ENCODE measurements around the gene PPP2R2C. TPM values are rescaled to one million over a fixed set of nuclear protein-coding genes. Genes with fewer than 3 reads are reported as not detected.

Gene PPP2R2C
- total and polyA plus RNA-seq, 2 of the 4 experiments (the other 2 are of a cell fraction), result 0.03 TPM; not detected in 1

- H3K4me3 ChIP-seq (ENCODE audit: insufficient read depth, low read depth, low read length), result no peak overlapping the region
- no peak overlapping the region for H3K4ac ChIP-seq (ENCODE audit: low read depth, low read length)
- H3K56ac ChIP-seq (ENCODE audit: extremely low read depth, insufficient read depth, low read length), result no peak overlapping the region
- ChIA-PET CTCF (interaction anchor here (1.2 kb wide), 1 partner anchor 35 kb away, joined by 4 read pairs; no protein-coding TSS in a partner anchor), POLR2A (ENCODE audit: unreplicated experiment) (no interaction called here)
- no peak overlapping the region for H3K4me2 ChIP-seq (ENCODE audit: low read depth, low read length)
- no peak overlapping the region for H3K14ac ChIP-seq (replicated peaks; ENCODE audit: low read depth, low read length)
- H2BK20ac ChIP-seq (ENCODE audit: low read depth, low read length), result no peak overlapping the region
- TF ChIP-seq SMC3 (IDR thresholded peaks at IDR 0.05; ENCODE audit: low read depth, low read length) (no peak), ELK1 (IDR thresholded peaks at IDR 0.05; ENCODE audit: borderline replicate concordance, low read depth, low read length) (no peak), FOS (IDR thresholded peaks at IDR 0.05; ENCODE audit: low read depth, low read length) (no peak), BHLHE40 (IDR thresholded peaks at IDR 0.05; ENCODE audit: low read depth, low read length) (no peak), RFX5 (IDR thresholded peaks at IDR 0.05; ENCODE audit: low read depth, low read length) (no peak), NFE2L2 (IDR thresholded peaks at IDR 0.05; ENCODE audit: low read depth, low read length) (no peak), RAD21 (IDR thresholded peaks at IDR 0.05; ENCODE audit: low read length) (no peak), RCOR1 (IDR thresholded peaks at IDR 0.05; ENCODE audit: insufficient replicate concordance, low read length) (no peak), CEBPB (IDR thresholded peaks at IDR 0.05; ENCODE audit: low read depth, low read length) (no peak)
- no peak overlapping the region for H4K91ac ChIP-seq (ENCODE audit: insufficient read depth, low read depth, low read length)
- H4K8ac ChIP-seq (ENCODE audit: low read depth in 2 of 2, low read length in 2 of 2), result no peak overlapping the region
- intact Hi-C loops (cut with micrococcal nuclease) (no loop called here), dilution Hi-C loops (cut with HindIII; ENCODE audit: low sequenced_read_pairs, unreplicated experiment) (no loop called here), in situ Hi-C loops (cut with MboI; ENCODE audit: low sequenced_read_pairs) (no loop called here)
- H3K27me3 ChIP-seq (ENCODE audit: control insufficient read depth, insufficient read depth, low read length), result no peaks in the 10 kb centered on the region
- H3K9me1 ChIP-seq (ENCODE audit: insufficient read depth, low read length), result peaks cover 18% of the 10 kb centered on the region
- no peak overlapping the region for H3K18ac ChIP-seq (ENCODE audit: low read depth, low read length)
- no peak for DNase-seq
- peaks cover 2% of the 10 kb centered on the region; the same call in 1 of the 2 replicates for H3K4me1 ChIP-seq (ENCODE audit: control insufficient read depth, insufficient read depth, low read length)
- no peak overlapping the region for H2BK120ac ChIP-seq (ENCODE audit: low read depth, low read length)
- no TSS peak for BruUV-seq (replicated peaks)
- H3K9me3 ChIP-seq (ENCODE audit: control insufficient read depth, insufficient read depth, low read length), result no peaks in the 10 kb centered on the region
- H3K27ac ChIP-seq (ENCODE audit: insufficient read depth, low read length), result no peak overlapping the region
- no peaks in the 10 kb centered on the region for H3K79me1 ChIP-seq (ENCODE audit: low read depth in 1 of 2, low read length in 2 of 2)
- no peak overlapping the region for H2BK5ac ChIP-seq (ENCODE audit: low read depth, low read length, poor library complexity, severe bottlenecking)
- no peak for ATAC-seq (ENCODE audit: low read depth)
- peak overlapping the region; percentile 43 for H2AFZ ChIP-seq (replicated peaks; ENCODE audit: low read length, poor library complexity)
- no peak overlapping the region for H2AK5ac ChIP-seq (ENCODE audit: low read depth, low read length)
- H3K9ac ChIP-seq (ENCODE audit: low read depth, low read length), result no peak overlapping the region
- H3K36me3 ChIP-seq (ENCODE audit: control insufficient read depth, insufficient read depth, low read length), result peaks cover 65% of the 10 kb centered on the region
- H4K20me1 ChIP-seq (ENCODE audit: insufficient read depth, low read length), result peaks cover 9% of the 10 kb centered on the region
- no peak overlapping the region for H3K23ac ChIP-seq (ENCODE audit: low read depth, low read length)
- WGBS, 2 experiments (ENCODE audit: extremely low coverage in 2 of 2, insufficient read length in 1 of 2), result 63% methylated on average over 2 of the region's 6 CpGs; no CpG with 5 or more reads in 1 of the 2 experiments
- H4K5ac ChIP-seq (ENCODE audit: low read depth, low read length), result no peak overlapping the region
- no peak overlapping the region for H2BK15ac ChIP-seq (ENCODE audit: low read depth, low read length)
- H2AK9ac ChIP-seq (replicated peaks; ENCODE audit: low read depth, low read length, poor library complexity), result no peak overlapping the region
These were observed 173.6 kb downstream of the PPP2R2C start for GRCh38 chr4:6298852-6299251.

Data from IMR-90 (cell line).